Stomach (tissue), 9 donors: ENCODE measurements around the gene BCAM. TPM values are rescaled to one million over a fixed set of nuclear protein-coding genes. Genes with fewer than 3 reads are reported as not detected.
"Not testable (repeated sequence)": the region's sequence is repeated elsewhere in the genome, so short reads cannot be mapped to it uniquely, and the experiment has no call there.

Experiments
- DNase-seq, 2 donors: peaks; one replicate each; pipeline versions ENCODE4 v3.0.0 to v3.0.0-alpha.2; 2013 to 2019
- H3K27ac ChIP-seq, 5 donors: fragments of 200-600 bp in 4 of 5; sonication (generic) in 4 of 5; one replicate each; pipeline ENCODE4 v1.5.1; 2013 to 2019; ENCODE audit warnings: mild to moderate bottlenecking in 1 of 5, moderate library complexity in 1 of 5
- H3K27me3 ChIP-seq, 3 donors: fragments of 200-600 bp; sonication (generic); one replicate each; pipeline ENCODE4 v1.5.1; 2017 to 2019; ENCODE audit warnings: mixed run types in 1 of 3
- H3K36me3 ChIP-seq, 4 donors: fragments of 200-600 bp; sonication (generic); 1 replicate in 3 of 4; 2 replicates in 1 of 4; pipeline ENCODE4 v1.5.1; 2016 to 2019
- H3K4me1 ChIP-seq, 4 donors: fragments of 200-600 bp; sonication (generic); one replicate each; pipeline ENCODE4 v1.5.1; 2016 to 2019
- H3K4me3 ChIP-seq, 4 donors: fragments of 200-600 bp; sonication (generic) in 3 of 4; one replicate each; pipeline ENCODE4 v1.5.1; 2016 to 2019; ENCODE audit warnings: mild to moderate bottlenecking in 1 of 4
- H3K9me3 ChIP-seq, 4 donors: fragments of 200-600 bp; sonication (generic); one replicate each; pipeline ENCODE4 v1.5.1; 2016 to 2019
- EP300 ChIP-seq: sonication (generic); formaldehyde crosslinking; IDR thresholded peaks from one replicate; pipeline ENCODE4 v1.6.1; 2017; ENCODE audit warnings: antibody characterized with exemption
- POLR2A ChIP-seq, 4 donors: fragments of 450-650 bp; IDR thresholded peaks; one replicate each; pipeline ENCODE4 v1.6.1; 2016; ENCODE audit warnings: antibody characterized with exemption in 4 of 4, control low read depth in 2 of 4, mild to moderate bottlenecking in 1 of 4, moderate library complexity in 1 of 4
- POLR2AphosphoS5 ChIP-seq, 3 donors: sonication (generic); formaldehyde crosslinking; IDR thresholded peaks; one replicate each; pipeline ENCODE4 v1.6.1; 2016; ENCODE audit warnings: antibody characterized with exemption in 3 of 3
- WGBS, 5 donors: extraction: QIAGEN DNeasy Blood & Tissue Kit in 3 of 5; methylation state at CpG; one replicate each; pipeline versions ENCODE4 v1.1.5 to v1.1.7; 2013 to 2018; 5-methylcytosine and 5-hydroxymethylcytosine counted together
- intact Hi-C: fragments of 100-400 bp; cut with DNase I; formaldehyde crosslinking; loops from one replicate; pipeline ENCODE4 v1.15.1; 2023; ENCODE audit warnings: low total_unique reads
- polyA plus RNA-seq, 3 donors: library from polyadenylated mRNA; stranded (reverse); fragments of 200-250 nt; gene quantifications; one replicate each; pipeline ENCODE4 v1.2.3, GENCODE V29; 2013
- total RNA-seq, 5 donors: library from RNA; depleted of rRNA; stranded (reverse); fragments of >200 nt; gene quantifications; one replicate each; pipeline versions ENCODE4 v1.1.0 to v1.2.3, GENCODE V29; 2014 to 2016
- TF ChIP-seq, protein P1 (sequence below), 7 experiments: fragments of 450-650 bp in 4 of 7; fragments of 200-600 bp in 3 of 7; sonication (generic) in 3 of 7; IDR thresholded peaks; one replicate each; pipeline ENCODE4 v1.5.1; 2016 to 2019; ENCODE audit warnings: antibody characterized with exemption in 7 of 7, control low read depth in 2 of 7, mild to moderate bottlenecking in 1 of 7
- donor health status: healthy with polysubstance abuse.
- donor health status: Bipolar disorder and iron deficiency.
- donor health status: healthy.

BCAM gene
- total and polyA plus RNA-seq, 8 donors = 7.3 to 265 (median 36.5) TPM

DNA sequence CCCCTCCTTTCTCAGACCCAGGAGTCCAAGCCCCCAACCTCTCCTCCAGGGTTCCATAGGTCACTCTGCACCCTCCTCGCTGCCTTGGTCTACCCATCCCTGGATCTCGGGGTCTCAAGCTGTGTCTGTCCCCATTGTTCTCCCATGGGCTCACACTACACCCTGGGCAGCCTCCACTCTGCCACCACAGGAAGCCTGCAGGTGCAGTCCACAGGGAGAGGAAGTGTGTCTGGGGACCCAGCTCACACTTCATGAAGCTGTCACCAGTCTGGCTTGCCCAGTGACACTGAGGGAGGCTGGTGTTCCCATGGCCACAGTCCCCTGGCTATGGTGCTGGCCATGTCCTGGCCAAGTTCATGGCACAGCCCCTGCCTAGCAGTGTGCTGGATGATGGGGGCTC is 42.5 kb downstream of the BCAM start:
- Histone ChIP-seq H3K27me3 (no peaks in the 10 kb centered on the region), H3K36me3 (peaks cover 0 to 31% (median 14%) of the 10 kb centered on the region in 4 donors), H3K27ac (peak overlapping the region in 4 of 5 donors; percentile 37 to 99 (median 99)), H3K4me3 (no peak overlapping the region), H3K9me3 (no peaks in the 10 kb centered on the region), H3K4me1 (peaks cover 41 to 72% (median 57%) of the 10 kb centered on the region in 4 donors)
- intact Hi-C loops = no loop called here
- WGBS, 5 donors = 57 to 86% (median 69%) methylated on average over 2 of the region's 2 CpGs
- TF ChIP-seq POLR2AphosphoS5 (IDR thresholded peaks at IDR 0.05) (no peak), POLR2A (IDR thresholded peaks at IDR 0.05) (no peak), EP300 (no peak)
- TF ChIP-seq, protein P1, sequence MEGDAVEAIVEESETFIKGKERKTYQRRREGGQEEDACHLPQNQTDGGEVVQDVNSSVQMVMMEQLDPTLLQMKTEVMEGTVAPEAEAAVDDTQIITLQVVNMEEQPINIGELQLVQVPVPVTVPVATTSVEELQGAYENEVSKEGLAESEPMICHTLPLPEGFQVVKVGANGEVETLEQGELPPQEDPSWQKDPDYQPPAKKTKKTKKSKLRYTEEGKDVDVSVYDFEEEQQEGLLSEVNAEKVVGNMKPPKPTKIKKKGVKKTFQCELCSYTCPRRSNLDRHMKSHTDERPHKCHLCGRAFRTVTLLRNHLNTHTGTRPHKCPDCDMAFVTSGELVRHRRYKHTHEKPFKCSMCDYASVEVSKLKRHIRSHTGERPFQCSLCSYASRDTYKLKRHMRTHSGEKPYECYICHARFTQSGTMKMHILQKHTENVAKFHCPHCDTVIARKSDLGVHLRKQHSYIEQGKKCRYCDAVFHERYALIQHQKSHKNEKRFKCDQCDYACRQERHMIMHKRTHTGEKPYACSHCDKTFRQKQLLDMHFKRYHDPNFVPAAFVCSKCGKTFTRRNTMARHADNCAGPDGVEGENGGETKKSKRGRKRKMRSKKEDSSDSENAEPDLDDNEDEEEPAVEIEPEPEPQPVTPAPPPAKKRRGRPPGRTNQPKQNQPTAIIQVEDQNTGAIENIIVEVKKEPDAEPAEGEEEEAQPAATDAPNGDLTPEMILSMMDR (IDR thresholded peaks at IDR 0.05) = no peak
- DNase-seq = peak in 1 of 2 donors; percentile 33

DNA sequence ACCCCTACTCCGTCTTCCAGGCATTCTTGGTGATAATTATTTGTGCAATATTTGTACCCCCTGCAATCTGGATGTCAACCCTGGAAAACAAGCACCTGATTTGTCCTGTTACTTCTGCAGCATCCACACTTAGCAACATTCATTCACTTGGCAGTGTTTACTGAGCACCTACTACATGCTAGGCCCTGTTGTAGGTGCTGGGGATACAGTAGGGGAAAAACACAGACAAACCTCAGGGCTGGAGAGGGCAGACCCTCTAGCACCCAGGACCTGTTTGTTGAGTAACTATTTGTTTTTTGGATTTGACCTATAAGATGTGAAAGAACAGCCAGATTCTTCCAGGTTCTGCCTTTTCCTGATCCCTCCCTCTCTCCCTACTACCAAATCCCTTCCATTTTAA is 46.7 kb downstream of the BCAM start:
- Histone ChIP-seq H3K36me3 (peaks cover 8 to 40% (median 14%) of the 10 kb centered on the region in 4 donors), H3K27me3 (no peaks in the 10 kb centered on the region), H3K27ac (peak overlapping the region; percentile 51 to 78 (median 69)), H3K4me3 (no peak overlapping the region), H3K9me3 (no peaks in the 10 kb centered on the region), H3K4me1 (peaks cover 34 to 70% (median 56%) of the 10 kb centered on the region in 4 donors)
- DNase-seq = no peak
- 80 to 100% (median 89%) methylated on average over 1 of the region's 1 CpG for WGBS, 5 donors
- no peak for TF ChIP-seq EP300
- TF ChIP-seq, protein P1 (IDR thresholded peaks at IDR 0.05) = no peak
- no peak for TF ChIP-seq POLR2A (IDR thresholded peaks at IDR 0.05)
- TF ChIP-seq POLR2AphosphoS5 (IDR thresholded peaks at IDR 0.05) = no peak
- intact Hi-C loops = no loop called here

DNA sequence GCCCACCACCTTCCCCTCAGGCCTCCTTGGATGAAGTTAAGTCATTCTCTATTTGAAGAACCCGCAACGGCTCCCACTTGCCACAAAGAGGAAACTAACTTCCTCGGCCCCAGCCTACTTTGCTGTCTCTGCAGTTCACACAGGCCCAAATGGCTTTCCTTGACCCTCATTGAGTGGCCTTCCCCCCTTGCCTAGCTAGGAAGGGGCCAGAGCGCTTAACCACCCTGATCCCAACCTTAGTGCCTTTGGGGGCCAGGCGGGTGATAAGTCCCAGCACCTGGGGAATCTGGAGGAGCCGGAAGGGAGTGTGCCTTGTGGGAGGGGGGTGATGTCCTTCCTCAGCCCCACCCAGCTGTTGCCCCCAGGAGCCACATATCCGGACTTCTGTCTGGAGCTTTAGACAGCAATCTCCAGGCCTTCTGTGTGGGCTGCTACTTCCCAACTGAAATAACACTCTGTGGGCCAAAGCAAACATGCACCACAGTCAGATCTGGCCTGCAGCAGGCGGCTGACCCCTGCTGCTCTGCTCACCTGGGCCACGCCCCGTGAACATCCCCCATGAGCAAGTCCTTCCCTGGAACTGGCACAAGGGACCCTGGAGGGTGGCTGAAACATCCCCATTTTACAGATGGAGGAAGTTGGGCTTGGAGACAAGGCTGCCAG is 47.6 kb downstream of the BCAM start:
- H3K27me3 ChIP-seq = no peaks in the 10 kb centered on the region
- H3K9me3 ChIP-seq = no peaks in the 10 kb centered on the region
- TF ChIP-seq POLR2A (IDR thresholded peaks at IDR 0.05) = no peak
- TF ChIP-seq, protein P1 (IDR thresholded peaks at IDR 0.05) = no peak
- TF ChIP-seq POLR2AphosphoS5 (IDR thresholded peaks at IDR 0.05) = no peak
- TF ChIP-seq EP300 = no peak
- intact Hi-C loops = no loop called here
- no peak overlapping the region for H3K4me3 ChIP-seq
- peak; percentile 56 to 71 for DNase-seq
- 25 to 49% (median 39%) methylated on average over 10 of the region's 10 CpGs for WGBS, 5 donors
- H3K4me1 ChIP-seq = peaks cover 28 to 67% (median 49%) of the 10 kb centered on the region in 4 donors
- peaks cover 8 to 45% (median 18%) of the 10 kb centered on the region in 4 donors for H3K36me3 ChIP-seq
- peak overlapping the region; percentile 51 to 78 (median 69) for H3K27ac ChIP-seq

DNA sequence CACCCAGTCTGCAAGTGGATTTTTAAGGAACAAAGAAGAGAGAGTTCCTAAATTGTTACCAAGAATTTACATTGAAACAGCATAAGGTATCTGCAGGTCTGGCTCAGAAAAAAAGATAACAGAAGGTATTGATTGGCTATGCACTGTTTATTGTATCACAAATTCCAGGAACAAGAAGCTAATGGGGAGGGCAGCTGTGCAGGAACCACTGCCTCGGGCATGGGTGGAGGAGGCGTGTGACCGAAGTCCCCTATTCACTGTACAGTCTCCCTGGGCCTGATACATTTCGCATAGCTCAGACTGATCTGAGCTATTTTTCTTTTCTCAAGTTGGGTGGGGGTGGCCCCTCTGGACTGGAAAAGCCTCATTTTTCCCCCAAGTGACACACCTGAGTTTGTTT is 48.9 kb downstream of the BCAM start:
- Histone ChIP-seq H3K4me3 (no peak overlapping the region), H3K9me3 (no peaks in the 10 kb centered on the region), H3K36me3 (peaks cover 8 to 38% (median 17%) of the 10 kb centered on the region in 4 donors), H3K27me3 (no peaks in the 10 kb centered on the region), H3K27ac (peak overlapping the region; percentile 48 to 78 (median 62)), H3K4me1 (peaks cover 27 to 54% (median 42%) of the 10 kb centered on the region in 4 donors)
- intact Hi-C loops = no loop called here
- TF ChIP-seq POLR2A (IDR thresholded peaks at IDR 0.05) = no peak
- TF ChIP-seq, protein P1 (IDR thresholded peaks at IDR 0.05) = no peak
- TF ChIP-seq POLR2AphosphoS5 (IDR thresholded peaks at IDR 0.05) = peak in 1 of 3 donors; percentile 29
- TF ChIP-seq EP300 = no peak
- peak; percentile 47 to 61 for DNase-seq
- WGBS, 5 donors = 28 to 58% (median 45%) methylated on average over 4 of the region's 4 CpGs

DNA sequence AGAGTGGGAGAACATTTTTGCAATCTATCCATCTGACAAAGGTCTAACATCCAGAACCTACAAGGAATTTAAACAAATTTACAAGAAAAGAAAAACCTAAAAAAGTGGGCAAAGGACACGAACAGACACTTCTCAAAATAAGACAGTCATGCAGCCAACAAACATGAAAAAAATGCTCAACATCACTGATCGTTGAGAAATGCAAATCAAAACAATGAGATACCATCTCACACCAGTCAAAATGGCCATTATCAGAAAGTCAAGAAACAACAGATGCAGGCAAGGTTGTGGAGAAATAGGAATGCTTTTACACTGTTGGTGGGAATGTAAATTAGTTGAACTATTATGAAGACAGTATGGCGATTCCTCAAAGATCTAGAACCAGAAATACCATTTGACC is 52.7 kb downstream of the BCAM start:
- H3K4me1 ChIP-seq = peaks cover 18 to 44% (median 36%) of the 10 kb centered on the region in 4 donors
- H3K36me3 ChIP-seq = peaks cover 9 to 42% (median 30%) of the 10 kb centered on the region in 4 donors
- H3K4me3 ChIP-seq, H3K27ac ChIP-seq, intact Hi-C loops, H3K9me3 ChIP-seq, H3K27me3 ChIP-seq, DNase-seq: not testable (repeated sequence)
- 77 to 84% (median 83%) methylated on average over 3 of the region's 3 CpGs for WGBS, 5 donors
